GM19324 (cell line): ENCODE measurements around the gene INPP5D.
"Not testable (repeated sequence)": the region's sequence is repeated elsewhere in the genome, so short reads cannot be mapped to it uniquely, and the experiment has no call there.

Source experiments
- ATAC-seq: cut with Tn5 transposase; IDR thresholded peaks from one replicate; pipeline ENCODE4 v1.9.1; 2021; ENCODE audit warnings: mild to moderate bottlenecking, moderate library complexity; ENCODE audit not compliant: unreplicated experiment, low FRiP score

INPP5D gene

DNA sequence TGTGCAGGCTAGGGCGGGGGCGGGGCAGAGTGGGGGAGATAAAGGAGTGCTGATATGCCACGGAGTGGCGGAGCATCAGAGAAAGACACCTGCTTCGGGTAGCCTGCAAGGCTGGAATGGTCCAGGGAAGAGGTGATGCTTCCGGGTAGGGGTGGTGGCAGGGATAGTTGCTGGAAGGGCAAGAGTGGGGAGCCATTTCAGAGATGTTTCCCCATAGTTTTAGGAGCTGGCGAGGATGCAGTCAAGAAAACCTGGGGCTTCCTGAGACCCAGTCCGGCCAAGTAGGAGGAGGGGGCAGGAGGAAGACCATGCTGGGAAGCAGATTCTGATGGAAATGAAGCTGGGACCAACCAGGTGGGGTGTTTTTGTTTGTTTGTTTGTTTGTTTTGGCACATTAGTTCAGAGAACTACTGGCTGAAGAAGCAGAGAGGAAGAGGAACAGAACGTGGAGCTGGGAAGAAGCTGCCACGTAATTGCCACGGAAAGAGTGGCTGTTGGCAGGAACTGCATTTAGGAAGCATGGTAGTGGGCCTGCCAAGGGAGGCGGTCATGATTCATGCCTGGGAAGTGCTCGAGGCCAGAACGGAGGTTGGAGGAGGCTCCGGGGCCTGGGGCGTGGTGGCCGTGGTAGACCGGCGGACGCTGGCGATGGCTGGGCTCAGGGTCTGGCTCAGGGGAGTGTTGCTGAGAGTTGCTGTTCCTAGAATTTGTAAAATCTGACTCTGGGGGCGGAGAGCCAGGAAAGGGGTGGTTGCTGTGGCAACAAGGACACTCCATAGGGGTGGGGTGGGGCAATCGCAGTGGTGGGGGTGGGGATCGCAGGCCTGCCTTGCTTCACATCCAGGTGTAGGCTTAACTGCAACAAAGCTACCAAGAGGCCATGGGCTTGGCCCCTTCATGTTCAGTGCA is 8.6 kb upstream of the INPP5D start:
- ATAC-seq, result no peak

DNA sequence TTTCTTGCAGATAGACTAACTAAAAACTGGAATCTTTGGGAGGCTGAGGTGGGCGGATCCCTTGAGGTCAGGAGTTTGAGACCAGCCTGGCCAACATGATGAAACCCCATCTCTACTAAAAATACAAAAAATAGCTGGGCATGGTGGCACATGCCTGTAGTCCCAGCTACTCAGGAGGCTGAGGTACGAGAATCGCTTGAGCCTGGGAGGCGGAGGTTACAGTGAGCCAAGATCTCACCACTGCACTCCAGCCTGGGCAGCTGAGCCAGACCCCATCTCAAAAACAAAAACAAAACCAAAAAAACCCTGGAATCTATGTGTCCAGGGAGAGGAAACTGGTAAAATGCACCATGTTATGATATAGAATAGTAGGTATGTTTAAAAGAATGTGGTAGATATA is 7.6 kb upstream of the INPP5D start:
- not testable (repeated sequence) for ATAC-seq

DNA sequence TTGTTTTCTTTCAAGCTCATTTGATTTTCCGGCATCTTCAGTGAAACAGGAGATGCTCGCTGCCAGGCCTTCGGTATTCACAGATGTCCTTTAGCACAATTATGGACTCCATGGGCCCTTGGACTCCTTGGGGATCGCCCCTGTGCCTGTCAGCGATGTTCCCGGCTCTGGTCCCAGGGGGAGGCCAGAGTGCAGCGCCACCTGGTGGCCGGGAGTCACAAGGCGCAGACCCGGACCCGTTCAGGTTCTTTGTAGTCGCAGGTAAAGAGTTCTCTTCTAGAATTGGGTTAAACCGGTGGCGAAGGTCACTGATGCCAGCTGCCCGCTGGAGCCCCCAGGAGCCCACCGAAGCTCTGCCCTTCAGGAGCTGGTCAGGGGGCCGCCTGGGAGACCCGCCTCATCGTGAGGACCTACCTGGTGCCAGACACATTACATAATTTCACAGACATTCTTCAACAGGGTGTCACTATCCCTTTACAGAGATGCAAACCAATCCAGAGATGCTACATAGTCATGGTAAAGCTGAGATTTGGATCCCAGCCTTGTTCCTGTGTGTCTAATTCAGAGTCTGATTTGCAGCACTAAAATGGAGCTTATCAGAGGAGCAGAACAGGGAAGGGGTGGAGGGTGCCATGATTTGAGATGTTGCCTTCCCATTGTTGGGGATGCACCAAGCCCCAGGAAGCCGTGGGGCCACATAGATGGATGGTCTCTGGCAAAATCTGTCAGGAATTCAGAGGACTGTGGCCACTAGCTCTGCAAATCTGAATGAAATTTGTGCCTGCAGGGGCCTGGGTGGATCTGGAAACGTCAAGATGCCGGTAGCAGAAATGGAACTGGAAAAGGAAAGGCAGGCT is 6.0 kb upstream of the INPP5D start:
- no peak for ATAC-seq

DNA sequence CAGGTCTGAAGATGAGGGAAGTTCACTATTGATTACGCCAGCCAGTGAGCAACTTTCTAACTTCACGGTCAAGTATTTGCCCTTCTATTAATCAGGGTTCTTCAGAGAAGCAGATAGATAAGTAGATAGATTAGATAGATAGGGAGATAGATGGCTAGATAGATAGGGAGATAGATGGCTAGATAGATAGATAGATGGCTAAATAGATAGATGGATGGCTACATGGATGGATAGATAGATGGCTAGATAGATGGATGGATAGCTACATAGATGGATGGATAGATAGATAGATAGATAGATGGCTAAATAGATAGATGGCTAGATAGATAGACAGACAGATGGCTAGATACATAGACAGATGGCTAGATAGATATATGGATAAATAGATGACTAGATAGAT is 4.8 kb upstream of the INPP5D start:
- ATAC-seq, result no peak

DNA sequence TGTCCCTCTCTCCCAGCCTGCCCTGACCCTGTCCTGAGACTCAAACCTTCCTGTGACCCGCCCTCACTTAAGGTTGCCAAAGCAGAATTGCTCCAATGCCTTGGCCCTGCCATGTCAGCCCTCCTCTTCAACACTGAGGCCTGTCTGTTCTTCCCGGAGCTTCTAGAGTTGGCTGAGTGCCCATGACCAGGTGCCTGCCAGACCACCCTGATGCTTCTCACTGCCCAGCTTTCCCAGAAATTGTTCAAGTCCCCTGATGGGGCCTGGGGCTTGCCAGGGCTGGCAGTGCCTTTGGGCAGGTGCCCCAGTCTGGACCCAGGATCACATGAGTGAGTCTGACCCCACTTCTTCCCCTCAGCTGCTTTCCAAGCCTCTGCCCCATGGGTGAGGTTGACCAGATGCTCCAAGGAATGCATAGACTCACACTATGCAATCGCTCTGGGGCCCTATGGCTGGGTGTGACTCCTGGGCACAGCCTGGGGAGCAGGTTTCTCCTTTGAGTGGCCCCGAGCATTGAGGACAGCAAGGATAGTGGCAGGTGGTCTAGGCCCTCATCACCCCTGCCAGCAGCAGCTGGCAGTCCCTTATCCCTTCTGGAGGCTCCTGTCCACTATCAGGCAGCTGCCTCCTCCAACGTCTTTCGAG is 3.1 kb upstream of the INPP5D start:
- ATAC-seq, result no peak

DNA sequence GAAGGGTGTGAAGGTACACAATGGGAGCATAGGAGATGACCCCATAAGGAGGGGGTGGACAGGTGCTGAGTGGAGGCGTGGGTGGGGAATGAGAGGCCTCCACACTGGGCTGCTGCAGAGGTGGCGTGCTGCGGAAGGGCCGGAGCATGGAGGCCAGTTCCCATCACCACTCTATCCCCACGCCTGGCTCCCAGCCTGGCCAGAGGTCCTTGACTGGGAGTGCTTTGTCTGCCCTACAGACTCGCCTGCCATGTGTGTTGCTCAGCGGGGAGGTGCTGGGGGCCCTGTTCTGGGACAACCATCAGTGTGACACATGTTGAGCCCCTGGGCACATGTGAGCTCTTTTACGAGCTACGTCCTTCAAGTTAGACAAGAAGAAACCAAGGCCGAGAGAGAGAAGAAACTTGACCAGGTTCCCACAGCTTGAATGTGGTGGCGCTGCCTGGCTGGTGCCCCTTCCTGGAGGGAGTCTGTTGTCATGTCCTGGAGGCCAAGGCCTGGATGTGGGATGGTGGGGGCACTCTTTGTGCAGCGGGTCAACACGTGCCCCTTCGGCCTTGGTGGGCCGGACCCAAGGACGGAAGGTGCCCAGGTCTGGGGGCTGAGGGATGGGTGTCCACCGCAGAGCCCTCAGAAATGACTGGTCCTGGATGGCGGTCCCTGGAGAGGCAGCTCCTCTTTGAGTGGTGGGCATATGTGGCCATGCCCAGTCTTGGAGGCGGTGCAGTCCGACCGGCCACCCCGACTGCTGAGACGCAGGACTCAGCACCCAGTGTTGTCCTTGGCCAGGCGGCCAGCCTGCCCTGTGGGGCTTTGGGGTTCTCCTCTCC is 1.2 kb upstream of the INPP5D start:
- no peak for ATAC-seq

DNA sequence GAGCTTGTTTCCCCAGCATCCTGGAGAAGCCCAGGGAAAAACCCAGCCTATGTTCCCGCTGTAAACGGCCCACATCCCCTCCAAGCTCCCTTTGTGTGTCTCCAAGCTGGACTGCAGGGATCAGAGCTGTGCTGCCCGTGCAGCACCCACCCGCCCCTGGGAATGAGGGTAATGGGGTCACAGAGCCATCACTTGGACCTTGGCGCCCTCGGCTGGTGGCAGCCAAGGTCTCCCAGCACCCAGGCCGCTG is 670 bp upstream of the INPP5D start:
- no peak for ATAC-seq

DNA sequence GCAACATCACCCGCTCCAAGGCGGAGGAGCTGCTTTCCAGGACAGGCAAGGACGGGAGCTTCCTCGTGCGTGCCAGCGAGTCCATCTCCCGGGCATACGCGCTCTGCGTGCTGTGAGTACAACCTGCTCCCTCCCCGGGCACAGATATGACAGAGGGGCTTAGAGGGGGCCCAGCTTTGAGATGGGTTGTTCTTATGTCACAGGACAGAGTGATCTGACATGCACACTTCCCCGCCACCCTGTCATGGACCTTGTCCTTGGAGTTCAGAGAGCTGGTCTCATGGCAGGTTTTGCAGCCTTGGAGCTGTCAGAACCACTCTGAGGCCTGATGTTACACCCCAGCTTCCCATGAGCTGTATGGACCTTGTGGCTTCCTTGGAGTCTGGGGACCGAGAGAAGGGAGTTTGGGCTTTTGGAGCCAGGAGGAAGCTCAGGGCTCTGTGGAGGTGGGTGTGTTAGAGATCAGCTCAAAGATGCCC is 398 bp downstream of the INPP5D start:
- no peak for ATAC-seq

DNA sequence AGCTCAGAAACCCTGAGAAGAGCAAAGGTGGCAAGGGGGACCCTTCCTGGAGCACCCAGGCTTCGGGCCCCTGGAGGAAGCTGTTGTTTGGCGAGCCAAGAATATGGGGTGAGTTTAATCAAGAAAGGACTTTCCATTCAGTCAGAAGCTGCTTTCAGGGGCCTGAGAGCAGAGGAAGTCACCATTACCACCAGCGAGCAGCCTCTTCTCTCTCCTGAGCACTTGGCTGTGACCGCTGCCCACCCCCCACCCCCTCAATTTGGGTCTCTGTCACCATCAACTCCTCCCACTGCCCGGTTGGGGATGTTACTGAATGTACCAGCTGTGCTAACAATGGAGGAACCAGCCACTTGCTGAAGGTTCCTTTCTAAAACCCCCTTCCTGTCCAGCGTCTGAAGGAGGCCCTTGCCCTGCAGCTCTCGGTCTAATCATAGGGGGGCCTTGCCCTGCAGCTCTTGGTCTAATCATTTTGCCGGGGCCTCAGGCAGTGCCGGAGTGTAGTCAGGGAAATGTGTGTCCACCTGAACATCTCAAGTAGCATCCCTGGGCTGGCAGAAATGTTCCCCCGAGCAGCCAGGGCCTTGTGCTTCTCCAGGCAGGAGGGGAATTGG is 943 bp downstream of the INPP5D start:
- no peak for ATAC-seq

DNA sequence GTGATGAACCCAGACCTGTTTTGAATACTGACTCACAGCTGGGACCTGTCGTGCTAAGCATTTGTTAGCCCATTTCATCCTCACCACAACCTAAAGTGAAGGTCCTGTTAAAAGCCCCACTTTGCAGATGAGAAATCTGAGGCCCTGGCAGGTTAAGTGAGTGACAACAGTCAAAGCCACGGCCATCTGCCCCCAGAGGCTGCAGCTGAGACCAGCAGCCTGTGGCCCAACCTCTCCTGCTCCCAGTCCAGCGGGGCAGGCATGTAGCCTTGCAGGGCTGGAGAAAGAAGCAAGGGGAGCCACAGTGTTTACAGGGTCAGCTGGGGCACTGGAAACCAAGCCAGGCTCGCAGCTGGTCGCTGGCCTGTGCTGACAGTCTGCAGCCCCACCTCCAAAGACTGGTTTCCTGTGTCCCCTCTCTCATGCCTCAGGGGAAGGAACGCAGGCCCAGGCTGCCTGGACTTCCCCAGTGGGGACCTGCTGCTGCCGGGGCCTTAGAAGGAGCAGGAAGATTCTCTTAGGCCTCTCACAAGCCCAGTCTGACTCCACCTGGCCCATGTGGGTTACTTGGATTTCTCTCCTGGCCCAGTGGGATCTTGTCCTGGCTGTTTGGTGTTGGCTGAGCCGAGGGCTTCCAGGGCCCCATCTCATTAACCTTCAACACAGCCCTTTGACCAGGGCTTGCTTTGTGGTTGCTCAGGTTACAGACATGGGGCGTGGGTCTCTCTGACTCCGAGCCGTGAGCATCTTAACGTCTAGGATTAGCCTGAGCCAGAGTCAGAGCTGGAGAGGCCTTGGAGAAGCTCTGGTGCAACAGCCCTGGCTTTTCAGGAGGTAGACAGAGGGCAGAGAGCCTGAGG is 1.7 kb downstream of the INPP5D start:
- peak; percentile 24 for ATAC-seq

DNA sequence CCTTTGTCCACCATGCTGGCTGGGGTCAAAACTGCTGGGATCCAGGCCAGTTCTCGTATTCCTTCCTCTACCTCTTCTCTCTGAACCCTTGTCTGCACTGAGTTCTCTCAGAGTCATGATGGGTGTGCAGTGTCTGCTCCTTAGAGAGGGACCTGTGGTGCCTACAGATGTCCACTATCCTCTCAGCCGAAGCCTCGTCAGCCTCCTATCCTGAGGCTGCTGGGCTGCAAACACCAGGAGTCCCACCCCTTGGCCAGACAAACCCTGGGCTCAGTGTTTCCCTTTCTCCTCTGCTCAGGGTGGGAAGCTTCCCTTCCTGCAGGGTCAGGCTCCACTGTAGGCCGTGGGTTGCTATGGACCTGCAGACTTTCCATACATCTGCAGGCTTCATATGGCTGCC is 2.3 kb downstream of the INPP5D start:
- ATAC-seq, result no peak

DNA sequence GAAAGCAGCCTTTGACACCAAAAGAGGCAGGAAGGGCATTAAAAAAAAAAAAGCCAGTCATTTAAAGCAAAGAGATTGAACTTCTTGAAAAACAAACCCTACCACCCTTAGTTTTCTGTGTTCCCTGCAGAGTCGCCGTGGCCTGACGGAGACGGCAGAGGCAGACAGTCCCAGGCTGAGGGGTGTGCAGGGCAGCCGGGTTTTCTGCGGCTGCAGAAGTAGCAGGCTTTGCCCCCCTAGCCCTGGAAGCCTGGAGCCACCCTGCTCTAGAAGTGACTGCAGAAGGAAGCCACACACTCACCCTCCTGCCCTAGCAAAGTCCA is 2.8 kb downstream of the INPP5D start:
- no peak for ATAC-seq

DNA sequence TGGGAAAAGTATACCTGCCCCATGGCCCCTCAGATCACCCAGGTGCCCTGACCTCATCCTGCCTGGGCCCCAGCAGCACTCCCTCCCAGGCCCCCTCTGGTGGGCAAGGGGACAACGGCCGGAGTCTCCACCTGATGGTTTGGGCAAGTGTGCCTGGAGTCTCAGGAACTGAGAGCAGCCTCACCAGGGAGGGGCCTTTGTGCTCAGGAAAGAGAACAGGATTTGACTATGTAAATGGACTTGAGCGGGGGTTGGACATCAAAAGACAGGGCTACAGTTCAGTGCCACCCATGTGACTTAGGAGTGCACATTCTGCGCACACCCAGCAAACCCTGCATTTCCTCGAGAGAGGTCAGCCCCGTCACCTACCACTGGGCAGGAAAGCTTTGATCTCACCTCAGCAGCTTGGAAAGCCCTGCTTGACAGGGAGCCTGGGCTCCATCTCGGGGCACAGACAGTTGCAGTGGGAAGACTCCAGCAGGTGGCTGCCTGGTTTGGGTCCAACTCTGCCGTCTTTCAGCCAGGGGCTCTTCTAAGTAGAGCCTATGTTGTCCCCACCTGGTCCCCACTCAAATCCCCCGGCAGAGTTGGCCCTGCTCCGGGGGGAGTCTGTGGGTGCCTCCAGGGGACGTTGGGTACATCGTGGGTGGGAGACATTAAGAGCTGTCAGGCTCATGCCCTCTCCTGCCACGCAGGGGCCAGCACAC is 3.3 kb downstream of the INPP5D start:
- ATAC-seq, result peak; percentile 48

DNA sequence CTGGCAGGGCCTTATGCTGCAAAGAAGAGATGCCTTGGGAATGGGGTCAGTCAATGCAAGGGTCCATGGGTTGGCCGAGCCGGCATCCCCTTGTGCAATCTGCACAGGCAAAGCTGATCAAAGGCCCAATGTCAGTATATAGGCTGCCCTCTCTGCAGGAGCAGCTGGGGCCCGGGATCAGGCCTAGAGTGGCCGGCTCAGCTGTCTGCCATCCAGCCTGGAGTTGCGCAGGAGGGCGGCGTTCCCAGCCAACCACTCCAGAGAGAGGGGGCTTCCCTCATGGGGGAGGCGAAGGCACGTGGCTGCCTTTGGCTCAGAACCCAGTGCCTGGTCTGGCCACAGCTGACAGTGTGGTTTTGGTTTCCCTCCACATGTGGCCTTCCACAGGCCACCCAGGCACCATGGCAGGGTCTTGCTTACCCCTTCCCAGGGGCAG is 3.9 kb downstream of the INPP5D start:
- ATAC-seq, result no peak

DNA sequence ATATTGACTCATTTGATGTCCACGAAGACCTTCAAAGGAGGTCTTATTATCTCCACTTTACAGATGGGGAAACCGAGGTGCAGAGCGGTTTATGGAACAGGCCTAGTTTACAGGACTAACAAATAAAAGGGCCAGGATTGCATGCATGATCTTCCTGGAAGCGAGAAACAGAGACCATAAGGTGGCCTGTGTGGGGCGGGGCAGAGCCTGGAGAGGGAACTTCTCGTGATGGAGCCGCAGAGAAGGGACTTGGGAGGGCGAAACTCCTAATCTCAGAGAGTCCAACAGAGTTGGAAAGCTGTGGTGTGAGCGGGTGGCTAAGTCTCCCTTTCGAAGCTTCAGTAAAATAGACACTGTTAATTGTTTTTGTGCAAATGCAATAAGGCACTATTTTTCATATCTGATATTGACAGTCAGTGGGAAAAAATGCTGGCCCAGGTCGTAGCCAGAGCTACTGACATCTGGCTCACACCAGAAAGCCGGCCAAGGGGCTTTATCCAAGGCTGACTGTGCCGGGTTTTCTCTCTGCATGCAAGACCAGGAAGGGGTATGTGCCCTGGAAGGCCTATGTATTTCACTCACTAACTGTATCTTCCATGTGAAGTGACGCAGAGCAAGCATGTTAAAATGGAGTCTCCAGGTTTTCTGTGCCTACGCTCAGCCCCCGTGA is 4.5 kb downstream of the INPP5D start:
- ATAC-seq, result no peak

DNA sequence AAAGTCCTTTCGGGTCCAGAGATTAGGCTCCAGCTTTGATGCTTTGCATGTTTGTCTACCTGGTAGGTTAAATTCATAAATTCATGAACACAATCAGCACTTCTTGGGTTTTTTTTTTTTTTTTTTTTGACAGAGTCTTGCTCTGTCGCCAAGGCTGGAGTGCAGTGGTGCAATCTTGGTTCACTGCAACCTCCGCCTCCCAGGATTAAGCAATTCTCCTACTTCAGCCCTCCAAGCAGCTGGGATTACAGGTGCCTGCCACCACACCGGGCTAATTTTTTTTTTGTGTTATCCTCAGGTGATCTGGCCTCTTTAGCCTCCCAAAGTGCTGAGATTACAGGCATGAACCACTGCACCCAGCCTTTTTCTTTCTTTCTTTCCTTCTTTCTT is 5.1 kb downstream of the INPP5D start:
- not testable (repeated sequence) for ATAC-seq

DNA sequence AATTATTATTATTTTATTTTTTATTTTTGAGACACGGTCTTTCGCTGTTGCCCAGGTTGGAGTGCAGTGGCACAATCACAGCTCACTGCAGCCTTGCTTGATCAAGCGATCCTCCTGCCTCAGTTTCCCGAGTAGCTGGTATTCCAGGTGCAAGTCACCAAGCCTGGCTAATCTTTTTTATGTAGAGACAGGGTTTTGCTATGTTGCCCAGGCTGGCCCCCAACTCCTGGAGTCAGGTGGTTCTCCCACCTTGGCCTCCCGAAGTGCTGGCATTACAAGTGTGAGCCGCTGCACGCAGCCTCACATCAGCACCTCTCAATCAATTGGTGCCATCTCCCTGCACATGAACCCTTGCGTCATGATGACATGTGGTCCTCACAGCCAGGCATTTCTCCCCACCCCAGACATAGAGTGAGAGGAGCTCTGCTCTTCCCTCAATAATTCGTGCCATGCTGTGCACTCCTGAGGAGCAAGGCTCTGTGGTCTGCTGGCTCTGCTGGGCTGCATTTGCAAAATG is 5.9 kb downstream of the INPP5D start:
- no peak for ATAC-seq
